Frontal cortex (tissue), 4 donors: ENCODE data around the gene XXYLT1. TPM values are rescaled to one million over a fixed set of nuclear protein-coding genes. Genes with fewer than 3 reads are reported as not detected.

Source experiments
- DNase-seq, 2 donors: peaks; one replicate each; pipeline ENCODE4 v3.0.0; 2012; ENCODE audit warnings: low spot score in 2 of 2
- FAIRE-seq: peaks from 2 replicates; lab custom pipeline; 2012; peaks lifted over from hg19 to GRCh38; lab: Jason Lieb, UNC
- total RNA-seq: library from RNA; depleted of rRNA; stranded (reverse); fragments of >200 nt; gene quantifications from one replicate; pipeline ENCODE4 v1.2.3, GENCODE V29; 2014
- donor health status: control.
- donor health status: control.
- donor health status: control.

XXYLT1 gene
- total RNA-seq, 1 donor from 2014 or later, result 23.6 TPM

- FAIRE-seq (no peak), DNase-seq (no peak)
Observed at GRCh38 chr3:195254454-195255175, 16.3 kb downstream of the XXYLT1 start.

DNA sequence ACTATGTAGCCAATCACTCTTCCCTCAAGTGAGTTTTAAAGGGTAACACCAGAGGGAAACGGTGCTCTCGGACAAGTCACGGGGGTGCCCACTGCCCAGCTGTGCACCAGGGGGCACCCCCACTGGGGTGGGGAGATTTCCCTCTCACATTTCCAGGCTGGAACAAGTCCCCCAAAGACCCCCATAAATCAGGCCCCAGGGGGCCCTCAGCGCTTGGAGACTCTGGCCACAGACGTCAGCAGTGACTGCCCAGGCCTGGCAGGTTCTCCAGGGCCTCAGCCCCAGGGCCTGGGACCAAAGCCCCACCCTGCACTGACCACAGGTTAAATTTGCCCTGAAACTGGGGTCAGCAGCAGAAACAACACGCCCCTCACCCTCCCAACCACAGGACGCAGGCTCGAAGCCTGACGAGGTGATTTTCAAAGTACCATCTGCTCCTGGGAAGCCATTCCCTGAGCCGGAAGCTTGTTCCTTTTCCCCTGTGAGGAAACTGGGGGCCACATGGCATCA, 17.0 kb downstream of the XXYLT1 start:
- no peak for FAIRE-seq

GRCh38 chr3:195251336-195252065, 19.5 kb downstream of the XXYLT1 start:
- DNase-seq (no peak), FAIRE-seq (no peak)

More for the DNA sequence above, 17.0 kb downstream of the XXYLT1 start:
- no peak for DNase-seq

DNA sequence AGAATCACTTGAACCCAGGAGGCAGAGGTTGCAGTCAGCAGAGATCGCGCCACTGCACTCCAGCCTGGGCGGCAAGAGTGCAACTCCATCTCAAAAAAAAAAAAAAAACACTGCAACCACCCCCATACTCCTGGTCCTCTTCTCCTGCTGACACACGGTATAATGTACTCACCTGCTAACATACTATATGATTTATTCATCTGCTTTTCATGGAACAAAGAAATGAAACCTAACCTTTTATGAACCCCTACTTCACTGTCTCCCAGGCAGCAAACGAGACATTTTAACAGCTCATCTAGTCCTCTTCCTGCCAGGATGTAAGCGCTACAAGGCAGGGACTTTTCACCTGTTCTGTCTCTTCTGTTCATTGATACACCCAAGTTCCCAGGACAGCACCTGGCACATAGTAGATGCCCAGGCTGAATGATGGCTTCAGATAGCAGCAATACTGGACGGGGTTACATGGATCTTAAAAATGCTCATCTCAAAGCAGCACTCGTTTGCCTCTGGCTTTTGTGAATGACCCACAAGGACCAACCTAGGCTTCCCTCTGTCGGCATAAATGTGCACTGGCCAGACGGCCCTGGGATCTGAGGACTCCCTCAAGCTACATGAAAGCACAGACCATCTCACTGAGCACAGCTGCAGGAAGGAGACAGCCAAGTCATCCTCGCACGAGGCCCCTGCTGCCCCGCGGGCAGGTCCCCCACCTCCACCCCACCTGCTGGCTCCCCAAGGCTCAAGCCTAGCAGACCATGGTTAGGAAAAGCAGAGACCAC, 20.3 kb downstream of the XXYLT1 start:
- DNase-seq (no peak), FAIRE-seq (no peak)

DNA sequence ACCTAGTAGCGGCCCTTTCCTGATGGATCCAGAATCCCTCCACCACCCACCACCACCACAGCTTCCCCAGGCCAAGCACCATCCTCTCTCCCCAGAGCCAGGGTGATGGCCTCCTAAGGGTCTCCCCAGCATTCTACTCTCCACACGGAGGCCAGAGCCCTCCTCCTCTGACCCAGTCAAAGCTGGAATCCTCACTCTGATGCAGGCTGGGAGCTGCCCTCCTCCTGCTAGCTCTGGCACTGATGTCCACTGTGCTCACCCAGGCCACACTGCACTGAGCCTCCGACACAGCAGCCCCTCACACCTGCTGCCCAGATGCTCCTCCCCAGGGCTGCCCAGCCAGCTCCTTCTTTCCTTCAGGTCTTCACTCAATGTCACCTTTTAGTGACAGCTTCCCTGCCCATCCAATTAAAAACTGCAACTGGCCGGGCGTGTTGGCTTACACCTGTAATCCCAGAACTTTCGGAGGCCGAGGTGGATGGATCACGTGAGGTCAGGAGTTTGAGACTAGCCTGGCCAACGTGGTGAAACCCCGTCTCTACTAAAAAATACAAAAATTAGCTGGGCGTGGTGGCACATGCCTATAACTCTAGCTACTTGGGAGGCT, 21.0 kb downstream of the XXYLT1 start:
- FAIRE-seq (no peak), DNase-seq (no peak)

DNA sequence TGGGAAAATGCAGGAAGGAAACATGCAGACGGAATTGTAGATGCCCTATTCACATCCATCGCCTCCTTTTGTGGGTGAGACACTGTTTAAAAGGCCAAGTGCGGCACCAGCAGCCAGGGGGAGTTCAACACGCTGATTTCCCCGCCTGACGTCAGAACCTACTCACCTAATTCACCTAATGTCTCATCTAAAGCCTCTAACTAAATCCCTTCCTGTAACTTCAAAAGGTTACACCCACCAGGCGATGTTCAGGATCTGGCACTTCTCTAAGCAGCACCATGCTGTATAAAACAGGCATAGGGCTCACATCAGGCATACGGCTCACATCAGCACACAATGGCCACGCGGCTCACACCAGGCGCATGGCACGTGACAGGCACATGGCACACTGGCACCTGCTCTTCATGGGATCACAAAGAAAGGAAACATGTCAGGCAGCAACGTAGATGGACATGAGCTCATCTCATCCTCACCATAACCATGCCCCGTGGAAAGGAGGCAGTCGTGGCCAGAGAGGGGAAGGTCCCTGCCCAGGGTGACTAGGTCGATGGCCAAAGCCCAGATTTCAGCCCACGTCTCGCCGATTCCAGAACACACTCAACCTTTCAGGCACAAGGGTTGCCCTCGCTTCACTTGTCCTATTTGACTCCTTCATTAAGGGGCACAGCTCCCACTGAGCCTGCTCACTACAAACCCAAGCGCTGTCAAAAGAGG, 21.7 kb downstream of the XXYLT1 start:
- DNase-seq, result no peak
- FAIRE-seq, result no peak

- no peak for DNase-seq
- FAIRE-seq, result no peak
Observed at GRCh38 chr3:195248281-195248680, 22.7 kb downstream of the XXYLT1 start.

- DNase-seq (no peak), FAIRE-seq (no peak)
Observed at GRCh38 chr3:195247863-195248189, 23.1 kb downstream of the XXYLT1 start.

- DNase-seq (no peak), FAIRE-seq (no peak)
Observed at GRCh38 chr3:195247086-195247862, 23.7 kb downstream of the XXYLT1 start.

DNA sequence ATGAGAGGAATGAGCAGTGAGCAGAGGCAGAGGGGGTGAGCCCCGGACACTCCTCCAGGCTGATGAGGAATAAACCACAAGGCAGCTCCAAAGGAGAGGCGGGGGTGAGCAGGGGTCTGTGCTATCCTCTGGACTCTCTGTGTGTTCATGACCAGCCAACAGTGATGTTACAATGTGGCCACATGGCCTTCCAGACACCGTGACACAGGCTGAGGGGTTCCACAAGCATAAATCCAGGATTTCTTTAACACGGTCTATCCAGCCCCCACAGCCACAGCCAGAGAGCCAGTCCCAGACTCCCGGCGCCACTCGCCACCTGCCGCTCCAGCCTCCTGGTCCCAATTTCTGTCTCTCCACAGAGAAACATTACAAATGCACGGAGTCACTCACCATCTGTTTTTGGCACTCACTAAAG, 24.4 kb downstream of the XXYLT1 start:
- FAIRE-seq, result no peak
- DNase-seq, result no peak

DNA sequence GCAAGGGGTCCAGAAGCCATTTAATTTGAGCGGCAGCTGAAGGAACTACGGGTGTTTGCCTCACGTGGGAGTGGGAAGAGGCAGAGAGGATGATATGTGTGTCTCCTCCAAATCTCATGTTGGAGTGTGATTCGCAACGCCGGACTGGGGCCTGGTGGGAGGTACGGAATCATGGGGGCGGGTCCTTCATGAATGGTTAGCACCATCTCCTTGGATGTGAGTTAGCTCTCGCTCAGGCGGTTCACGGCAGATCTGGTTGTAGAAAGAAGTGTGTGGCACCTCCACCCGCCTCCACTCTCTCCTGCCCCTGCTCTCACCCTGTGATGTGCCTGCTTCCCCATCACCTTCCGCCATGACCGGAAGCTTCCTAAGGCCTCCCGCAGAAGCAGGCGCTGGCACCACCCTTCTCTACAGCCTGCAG, 25.4 kb downstream of the XXYLT1 start:
- FAIRE-seq (no peak), DNase-seq (no peak)

DNA sequence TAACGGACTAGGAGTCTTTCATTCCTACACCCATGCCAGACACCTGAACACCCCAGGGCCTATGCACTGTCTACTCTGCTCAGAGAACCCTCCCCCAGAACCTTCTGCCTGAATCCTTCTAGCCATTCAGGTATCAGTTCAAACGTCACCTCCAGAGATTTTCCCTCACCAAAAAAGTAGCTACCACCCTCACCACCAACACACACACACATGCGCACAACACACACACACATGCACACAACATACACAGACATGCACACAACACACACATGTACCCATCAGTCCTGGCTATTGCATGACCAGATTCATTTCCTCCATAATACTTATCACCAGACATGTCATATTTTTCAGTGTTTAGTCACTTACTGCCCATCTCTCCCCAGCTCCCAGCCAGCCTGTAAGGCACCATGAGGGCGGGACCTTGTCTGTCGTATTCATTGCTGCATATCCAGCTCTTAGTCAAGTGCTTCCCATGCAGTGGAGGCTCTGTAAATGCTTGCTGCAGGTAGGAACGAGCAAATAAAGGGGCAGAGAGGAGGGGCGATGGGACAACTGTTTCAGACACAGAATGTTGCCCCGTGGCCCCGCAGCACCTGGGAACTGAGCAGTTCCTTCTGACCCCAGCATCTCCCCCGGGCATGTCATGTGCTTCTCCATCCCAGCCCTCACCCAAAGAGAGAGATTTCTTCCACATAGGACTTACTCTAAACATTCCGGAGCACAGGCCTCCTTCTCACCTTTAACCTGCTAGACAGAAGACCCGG, 29.2 kb downstream of the XXYLT1 start:
- FAIRE-seq, result no peak

GRCh38 chr3:195240939-195241338, 30.0 kb downstream of the XXYLT1 start:
- DNase-seq, result no peak
- FAIRE-seq, result no peak

More for the DNA sequence above, 29.2 kb downstream of the XXYLT1 start:
- no peak for DNase-seq

- FAIRE-seq (no peak), DNase-seq (no peak)
Observed at GRCh38 chr3:195240171-195240701, 30.7 kb downstream of the XXYLT1 start.

DNA sequence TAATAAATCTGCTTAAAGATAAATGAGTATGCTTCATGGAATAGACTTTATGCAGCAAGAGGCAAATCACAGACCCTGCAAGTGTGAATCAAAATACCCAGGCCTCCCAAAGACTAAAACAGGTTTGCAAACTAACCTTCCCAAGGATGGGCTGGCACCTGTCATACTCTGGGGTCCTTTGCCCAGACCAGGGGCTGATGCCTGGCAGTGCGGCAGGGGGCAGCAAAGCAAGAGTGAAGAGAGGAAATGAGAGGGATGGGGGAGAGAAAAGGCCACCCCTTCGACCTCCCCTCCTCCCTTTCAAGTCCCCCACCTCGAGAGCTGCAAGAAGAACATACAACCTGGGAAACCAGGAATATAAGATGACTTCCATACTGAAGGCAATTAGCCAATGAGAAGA, 31.8 kb downstream of the XXYLT1 start:
- DNase-seq (no peak), FAIRE-seq (no peak)

DNA sequence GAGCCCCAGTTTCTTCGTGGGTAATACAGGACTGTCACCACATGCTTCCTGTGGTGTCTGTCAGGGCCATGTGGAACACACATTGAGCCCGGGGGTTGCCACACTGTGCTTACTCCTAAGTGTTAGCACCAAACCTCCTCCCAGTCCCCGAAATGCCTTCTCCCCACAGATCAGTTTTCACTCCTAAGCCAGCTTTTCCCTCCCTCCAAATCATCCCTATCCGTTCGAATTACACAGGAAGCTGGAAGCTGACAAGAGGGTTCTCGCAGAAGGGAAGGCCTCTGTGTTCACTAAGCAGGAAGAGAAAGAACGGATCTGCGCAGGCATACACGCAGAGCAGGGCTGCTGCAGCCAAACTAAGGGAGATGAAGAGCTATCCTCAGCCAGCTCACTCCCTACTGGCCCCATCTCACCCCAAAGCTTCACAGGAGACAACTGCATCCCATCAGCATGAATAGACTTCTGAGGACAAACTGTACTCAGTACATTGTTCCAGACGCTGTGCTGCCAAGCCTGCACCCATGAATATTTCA, 32.3 kb downstream of the XXYLT1 start:
- no peak for FAIRE-seq
- no peak for DNase-seq

GRCh38 chr3:195238081-195238571, 32.8 kb downstream of the XXYLT1 start:
- DNase-seq, result no peak
- no peak for FAIRE-seq
